GM13976 (cell line): ENCODE results near the gene TM4SF4.

Experiments used
- DNase-seq: peaks from one replicate; pipeline ENCODE4 v3.0.0; 2012; ENCODE audit warnings: low spot score
- CTCF ChIP-seq: IDR thresholded peaks from 2 replicates; pipeline ENCODE4 v1.5.1; 2012; ENCODE audit warnings: borderline replicate concordance, mild to moderate bottlenecking; ENCODE audit not compliant: insufficient read depth; ENCODE audit errors: extremely low read depth, missing control alignments, control extremely low read depth
- in situ Hi-C: fragments of 300-500 bp; cut with MboI; formaldehyde crosslinking; loops from one replicate; pipeline ENCODE4 v1.12.0; 2022; ENCODE audit warnings: low sequenced_read_pairs, mixed read lengths, inconsistent platforms; ENCODE audit not compliant: unreplicated experiment

TM4SF4 gene

GRCh38 chr3:149435996-149436885 lies 38.3 kb upstream of the TM4SF4 start:
- in situ Hi-C loops, result no loop called here
- no peak for TF ChIP-seq CTCF
- DNase-seq, result no peak

- TF ChIP-seq CTCF, result no peak
- no peak for DNase-seq
- in situ Hi-C loops, result no loop called here
Measured at GRCh38 chr3:149437286-149437685, 37.2 kb upstream of the TM4SF4 start.

GRCh38 chr3:149437710-149438109 lies 36.8 kb upstream of the TM4SF4 start:
- no peak for TF ChIP-seq CTCF
- DNase-seq, result no peak

GRCh38 chr3:149438981-149439380 lies 35.5 kb upstream of the TM4SF4 start:
- DNase-seq, result no peak
- in situ Hi-C loops, result no loop called here
- TF ChIP-seq CTCF, result no peak

More at GRCh38 chr3:149437710-149438109, 36.8 kb upstream of the TM4SF4 start:
- in situ Hi-C loops, result no loop called here

GRCh38 chr3:149441642-149442041 lies 32.9 kb upstream of the TM4SF4 start:
- no peak for DNase-seq
- TF ChIP-seq CTCF, result no peak
- in situ Hi-C loops, result no loop called here

- TF ChIP-seq CTCF, result no peak
- in situ Hi-C loops, result no loop called here
- DNase-seq, result no peak
Measured at GRCh38 chr3:149442043-149442442, 32.5 kb upstream of the TM4SF4 start.
